ENCODE data around the gene AGAP1.

AGAP1 gene

GRCh38 chr2:235711527-235711926 lies 217.7 kb downstream of the AGAP1 start:
- Histone ChIP-seq H3K4me3 (ENCODE audit: low read length) (no peak overlapping the region), H3K27ac (ENCODE audit: low read depth, low read length) (no peak overlapping the region), H3F3A (ENCODE audit: control insufficient read depth, insufficient read depth) (no peaks in the 10 kb centered on the region), H3K4me1 (ENCODE audit: control insufficient read depth, low read length) (no peaks in the 10 kb centered on the region), H4K20me1 (ENCODE audit: control insufficient read depth, insufficient read depth, low read depth, low read length) (no peaks in the 10 kb centered on the region), H3K9me2 (replicated peaks; ENCODE audit: control insufficient read depth, low read length) (no peaks in the 10 kb centered on the region), H3K9me3 (ENCODE audit: control insufficient read depth, insufficient read depth, low read length) (no peaks in the 10 kb centered on the region), H3K79me2 (ENCODE audit: control insufficient read depth, low read length) (no peaks in the 10 kb centered on the region), H3K27me3 (ENCODE audit: control insufficient read depth, low read length) (no peaks in the 10 kb centered on the region), H3K36me3 (ENCODE audit: control insufficient read depth, low read length) (no peaks in the 10 kb centered on the region), H3K4me2 (ENCODE audit: low read length) (no peak overlapping the region)
- TF ChIP-seq CTCF (IDR thresholded peaks at IDR 0.05; ENCODE audit: low read depth, low read length, poor library complexity, severe bottlenecking) (no peak), EZH2phosphoT487 (IDR thresholded peaks at IDR 0.05; ENCODE audit: borderline replicate concordance, low read length) (no peak)

GRCh38 chr2:235712176-235712575 lies 218.3 kb downstream of the AGAP1 start:
- Histone ChIP-seq H3K4me2 (ENCODE audit: low read length) (no peak overlapping the region), H3K4me3 (ENCODE audit: low read length) (no peak overlapping the region), H3K27me3 (ENCODE audit: control insufficient read depth, low read length) (no peaks in the 10 kb centered on the region), H3K9me2 (replicated peaks; ENCODE audit: control insufficient read depth, low read length) (no peaks in the 10 kb centered on the region), H3K36me3 (ENCODE audit: control insufficient read depth, low read length) (no peaks in the 10 kb centered on the region), H3K27ac (ENCODE audit: low read depth, low read length) (no peak overlapping the region), H3K9me3 (ENCODE audit: control insufficient read depth, insufficient read depth, low read length) (no peaks in the 10 kb centered on the region), H4K20me1 (ENCODE audit: control insufficient read depth, insufficient read depth, low read depth, low read length) (no peaks in the 10 kb centered on the region), H3K4me1 (ENCODE audit: control insufficient read depth, low read length) (no peaks in the 10 kb centered on the region), H3F3A (ENCODE audit: control insufficient read depth, insufficient read depth) (no peaks in the 10 kb centered on the region), H3K79me2 (ENCODE audit: control insufficient read depth, low read length) (no peaks in the 10 kb centered on the region)
- TF ChIP-seq CTCF (IDR thresholded peaks at IDR 0.05; ENCODE audit: low read depth, low read length, poor library complexity, severe bottlenecking) (no peak), EZH2phosphoT487 (IDR thresholded peaks at IDR 0.05; ENCODE audit: borderline replicate concordance, low read length) (no peak)

- Histone ChIP-seq H3K36me3 (ENCODE audit: control insufficient read depth, low read length) (no peaks in the 10 kb centered on the region), H3K27me3 (ENCODE audit: control insufficient read depth, low read length) (no peaks in the 10 kb centered on the region), H3K4me2 (ENCODE audit: low read length) (no peak overlapping the region), H3K27ac (ENCODE audit: low read depth, low read length) (no peak overlapping the region), H3K9me2 (replicated peaks; ENCODE audit: control insufficient read depth, low read length) (no peaks in the 10 kb centered on the region), H3K4me3 (ENCODE audit: low read length) (no peak overlapping the region), H3K79me2 (ENCODE audit: control insufficient read depth, low read length) (no peaks in the 10 kb centered on the region), H3K9me3 (ENCODE audit: control insufficient read depth, insufficient read depth, low read length) (no peaks in the 10 kb centered on the region), H3F3A (ENCODE audit: control insufficient read depth, insufficient read depth) (no peaks in the 10 kb centered on the region), H4K20me1 (ENCODE audit: control insufficient read depth, insufficient read depth, low read depth, low read length) (no peaks in the 10 kb centered on the region), H3K4me1 (ENCODE audit: control insufficient read depth, low read length) (no peaks in the 10 kb centered on the region)
- TF ChIP-seq EZH2phosphoT487 (IDR thresholded peaks at IDR 0.05; ENCODE audit: borderline replicate concordance, low read length) (no peak), CTCF (IDR thresholded peaks at IDR 0.05; ENCODE audit: low read depth, low read length, poor library complexity, severe bottlenecking) (no peak)
Measured at GRCh38 chr2:235713189-235713588, 219.3 kb downstream of the AGAP1 start.

- no peaks in the 10 kb centered on the region for H3F3A ChIP-seq (ENCODE audit: control insufficient read depth, insufficient read depth)
- no peaks in the 10 kb centered on the region for H4K20me1 ChIP-seq (ENCODE audit: control insufficient read depth, insufficient read depth, low read depth, low read length)
- no peak overlapping the region for H3K27ac ChIP-seq (ENCODE audit: low read depth, low read length)
- H3K9me3 ChIP-seq (ENCODE audit: control insufficient read depth, insufficient read depth, low read length), result no peaks in the 10 kb centered on the region
- no peaks in the 10 kb centered on the region for H3K36me3 ChIP-seq (ENCODE audit: control insufficient read depth, low read length)
- TF ChIP-seq CTCF (IDR thresholded peaks at IDR 0.05; ENCODE audit: low read depth, low read length, poor library complexity, severe bottlenecking) (no peak), EZH2phosphoT487 (IDR thresholded peaks at IDR 0.05; ENCODE audit: borderline replicate concordance, low read length) (no peak)
- no peaks in the 10 kb centered on the region for H3K79me2 ChIP-seq (ENCODE audit: control insufficient read depth, low read length)
- H3K4me1 ChIP-seq (ENCODE audit: control insufficient read depth, low read length), result no peaks in the 10 kb centered on the region
- no peaks in the 10 kb centered on the region for H3K27me3 ChIP-seq (ENCODE audit: control insufficient read depth, low read length)
- H3K4me2 ChIP-seq (ENCODE audit: low read length), result no peak overlapping the region
- no peaks in the 10 kb centered on the region for H3K9me2 ChIP-seq (replicated peaks; ENCODE audit: control insufficient read depth, low read length)
- no peak overlapping the region for H3K4me3 ChIP-seq (ENCODE audit: low read length)
Measured at GRCh38 chr2:235715601-235716000, 221.8 kb downstream of the AGAP1 start.

Measured in DOHH2 (cell line).